ENCODE data around the gene SH2D3C. TPM values are rescaled to one million over a fixed set of nuclear protein-coding genes. Genes with fewer than 3 reads are reported as not detected.
A peak's percentile ranks its signal among the peaks of the same experiment; 100 is the strongest.

SH2D3C gene
- total and polyA plus RNA-seq, 8 donors: 21.7 to 41.9 (median 32.6) TPM

- Histone ChIP-seq H3K4me3 (peak overlapping the region in 1 of 2 donors; percentile 64), H3K27ac (peak overlapping the region in 1 of 2 donors; percentile 96), H3K36me3 (peaks cover 0 to 54% of the 10 kb centered on the region in 2 donors), H3K9me3 (no peaks in the 10 kb centered on the region), H3K4me1 (peaks cover 6 to 36% of the 10 kb centered on the region in 2 donors), H3K27me3 (no peaks in the 10 kb centered on the region)
- ATAC-seq (no peak), DNase-seq (no peak)
- TF ChIP-seq, protein P1, sequence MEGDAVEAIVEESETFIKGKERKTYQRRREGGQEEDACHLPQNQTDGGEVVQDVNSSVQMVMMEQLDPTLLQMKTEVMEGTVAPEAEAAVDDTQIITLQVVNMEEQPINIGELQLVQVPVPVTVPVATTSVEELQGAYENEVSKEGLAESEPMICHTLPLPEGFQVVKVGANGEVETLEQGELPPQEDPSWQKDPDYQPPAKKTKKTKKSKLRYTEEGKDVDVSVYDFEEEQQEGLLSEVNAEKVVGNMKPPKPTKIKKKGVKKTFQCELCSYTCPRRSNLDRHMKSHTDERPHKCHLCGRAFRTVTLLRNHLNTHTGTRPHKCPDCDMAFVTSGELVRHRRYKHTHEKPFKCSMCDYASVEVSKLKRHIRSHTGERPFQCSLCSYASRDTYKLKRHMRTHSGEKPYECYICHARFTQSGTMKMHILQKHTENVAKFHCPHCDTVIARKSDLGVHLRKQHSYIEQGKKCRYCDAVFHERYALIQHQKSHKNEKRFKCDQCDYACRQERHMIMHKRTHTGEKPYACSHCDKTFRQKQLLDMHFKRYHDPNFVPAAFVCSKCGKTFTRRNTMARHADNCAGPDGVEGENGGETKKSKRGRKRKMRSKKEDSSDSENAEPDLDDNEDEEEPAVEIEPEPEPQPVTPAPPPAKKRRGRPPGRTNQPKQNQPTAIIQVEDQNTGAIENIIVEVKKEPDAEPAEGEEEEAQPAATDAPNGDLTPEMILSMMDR (IDR thresholded peaks at IDR 0.05): no peak
- intact Hi-C loops (cut with DNase I): loop anchor here in 1 of 2 donors (5.0 kb wide), 1 partner anchor 137 kb away; no protein-coding TSS in a partner anchor
Measured at GRCh38 chr9:127735530-127736185, 42.8 kb downstream of the SH2D3C start.

GRCh38 chr9:127734747-127735529 is 43.5 kb downstream of the SH2D3C start, which contains the start of gene TOR2A:
Gene TOR2A, minus strand, starts transcription at chr9:127735294. Its CDS starts 24 bp downstream, at chr9:127735270.
- DNase-seq (peak; percentile 98 to 99 (median 98)), ATAC-seq (peak; percentile 96)
- no peaks in the 10 kb centered on the region for H3K27me3 ChIP-seq
- H3K36me3 ChIP-seq: peaks cover 0 to 53% of the 10 kb centered on the region in 2 donors
- no peaks in the 10 kb centered on the region for H3K9me3 ChIP-seq
- intact Hi-C loops (cut with DNase I): loop anchor here in 1 of 2 donors (5.0 kb wide), 2 partner anchors 137 to 143 kb away; no protein-coding TSS in a partner anchor
- TF ChIP-seq, protein P1 (IDR thresholded peaks at IDR 0.05): peak; percentile 95
- H3K4me1 ChIP-seq: peaks cover 6 to 29% of the 10 kb centered on the region in 2 donors
- H3K4me3 ChIP-seq: peak within 1 kb of the TSS; percentile 64 to 67
- H3K27ac ChIP-seq: peak within 1 kb of the TSS; percentile 91 to 96

GRCh38 chr9:127734247-127734746 is 44.2 kb downstream of the SH2D3C start:
- H3K27ac ChIP-seq: peak overlapping the region; percentile 91 to 96
- peaks cover 6 to 24% of the 10 kb centered on the region in 2 donors for H3K4me1 ChIP-seq
- no peak for DNase-seq
- H3K36me3 ChIP-seq: peaks cover 0 to 47% of the 10 kb centered on the region in 2 donors
- intact Hi-C loops (cut with DNase I): loop anchor here in 1 of 2 donors (5.0 kb wide), 1 partner anchor 142 kb away; no protein-coding TSS in a partner anchor
- no peaks in the 10 kb centered on the region for H3K9me3 ChIP-seq
- H3K4me3 ChIP-seq: peak overlapping the region; percentile 64 to 67
- TF ChIP-seq, protein P1 (IDR thresholded peaks at IDR 0.05): no peak
- no peak for ATAC-seq
- no peaks in the 10 kb centered on the region for H3K27me3 ChIP-seq

DNA sequence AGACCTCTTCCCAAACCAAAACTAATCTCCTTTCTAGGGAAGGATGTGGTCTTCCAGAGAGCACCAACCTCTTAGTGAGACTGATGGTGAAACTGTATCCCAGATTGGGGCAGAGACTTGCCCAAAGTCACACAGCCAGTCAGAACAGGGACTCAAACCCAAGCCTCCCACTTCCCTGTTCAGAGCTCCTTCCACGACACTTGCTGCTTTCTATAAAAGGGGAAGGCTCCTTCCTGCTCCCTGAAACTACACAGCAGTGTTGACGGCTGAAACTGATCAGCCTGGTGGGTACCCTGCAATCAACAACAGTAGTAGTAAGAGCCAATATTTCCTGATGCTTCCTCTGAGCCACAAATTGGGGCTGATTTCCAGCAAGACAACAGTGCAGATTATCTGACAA is 44.9 kb downstream of the SH2D3C start:
- H3K9me3 ChIP-seq: no peaks in the 10 kb centered on the region
- H3K36me3 ChIP-seq: peaks cover 0 to 40% of the 10 kb centered on the region in 2 donors
- TF ChIP-seq, protein P1 (IDR thresholded peaks at IDR 0.05): no peak
- ATAC-seq (no peak), DNase-seq (no peak)
- no peak overlapping the region for H3K4me3 ChIP-seq
- no peak overlapping the region for H3K27ac ChIP-seq
- H3K4me1 ChIP-seq: peaks cover 6 to 24% of the 10 kb centered on the region in 2 donors
- H3K27me3 ChIP-seq: no peaks in the 10 kb centered on the region
- intact Hi-C loops (cut with DNase I): loop anchor here in 1 of 2 donors (5.0 kb wide), 1 partner anchor 141 kb away; no protein-coding TSS in a partner anchor

Data from left lung (tissue), 10 donors.